Measurements from ENCODE around the gene PRKCZ. TPM values are rescaled to one million over a fixed set of nuclear protein-coding genes. Genes with fewer than 3 reads are reported as not detected.

Gene PRKCZ
- total RNA-seq, 2 donors from 2014 or later = 9.6 to 10.9 TPM

GRCh38 chr1:2194898-2195673, 144.9 kb downstream of the PRKCZ start:
- TF ChIP-seq, protein P1, sequence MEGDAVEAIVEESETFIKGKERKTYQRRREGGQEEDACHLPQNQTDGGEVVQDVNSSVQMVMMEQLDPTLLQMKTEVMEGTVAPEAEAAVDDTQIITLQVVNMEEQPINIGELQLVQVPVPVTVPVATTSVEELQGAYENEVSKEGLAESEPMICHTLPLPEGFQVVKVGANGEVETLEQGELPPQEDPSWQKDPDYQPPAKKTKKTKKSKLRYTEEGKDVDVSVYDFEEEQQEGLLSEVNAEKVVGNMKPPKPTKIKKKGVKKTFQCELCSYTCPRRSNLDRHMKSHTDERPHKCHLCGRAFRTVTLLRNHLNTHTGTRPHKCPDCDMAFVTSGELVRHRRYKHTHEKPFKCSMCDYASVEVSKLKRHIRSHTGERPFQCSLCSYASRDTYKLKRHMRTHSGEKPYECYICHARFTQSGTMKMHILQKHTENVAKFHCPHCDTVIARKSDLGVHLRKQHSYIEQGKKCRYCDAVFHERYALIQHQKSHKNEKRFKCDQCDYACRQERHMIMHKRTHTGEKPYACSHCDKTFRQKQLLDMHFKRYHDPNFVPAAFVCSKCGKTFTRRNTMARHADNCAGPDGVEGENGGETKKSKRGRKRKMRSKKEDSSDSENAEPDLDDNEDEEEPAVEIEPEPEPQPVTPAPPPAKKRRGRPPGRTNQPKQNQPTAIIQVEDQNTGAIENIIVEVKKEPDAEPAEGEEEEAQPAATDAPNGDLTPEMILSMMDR (IDR thresholded peaks at IDR 0.05) = peak; percentile 76 to 98 (median 97)
- peak in 2 of 3 donors; percentile 30 to 51 for TF ChIP-seq POLR2A (IDR thresholded peaks at IDR 0.05)
- Histone ChIP-seq H3K4me3 (peak overlapping the region; percentile 24 to 40), H3K27me3 (no peaks in the 10 kb centered on the region), H3K36me3 (replicated peaks in 1 of 2; ENCODE audit: insufficient read depth in 1 of 2, low read depth in 2 of 2) (no peaks in the 10 kb centered on the region), H3K27ac (peak overlapping the region; percentile 77 to 100 (median 86)), H3K4me1 (peaks cover 68% of the 10 kb centered on the region), H3K9me3 (no peaks in the 10 kb centered on the region)
- DNase-seq = peak; percentile 86 to 90 (median 89)
- WGBS, 2 donors = 0% methylated on average over 5 to 29 of the region's 35 CpGs
- intact Hi-C loops (cut with DNase I) = loop anchor here (5.0 kb wide), 2 partner anchors 37 to 187 kb away; no protein-coding TSS in a partner anchor
- peak; percentile 73 for ATAC-seq

DNA sequence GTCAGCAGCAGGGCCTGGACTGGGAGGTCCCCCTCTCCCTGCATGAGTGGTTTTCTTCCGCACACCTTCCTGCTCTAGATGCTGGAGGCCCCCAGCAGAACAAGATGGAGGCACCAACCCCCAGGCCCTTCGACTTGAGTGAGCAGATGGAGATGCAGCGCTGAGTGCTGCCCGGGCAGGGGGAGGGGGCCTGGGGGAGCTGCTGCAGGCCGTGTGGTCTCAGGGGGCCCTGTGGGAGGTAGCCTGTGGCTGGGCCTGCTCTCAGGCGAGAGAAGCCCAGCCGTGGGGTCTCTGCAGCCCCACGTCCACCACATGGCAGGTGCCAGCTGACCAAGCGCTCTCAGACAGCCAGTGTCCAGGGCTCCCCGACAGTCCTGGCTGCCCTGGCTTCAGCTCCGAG, 145.6 kb downstream of the PRKCZ start:
- intact Hi-C loops (cut with DNase I) = loop anchor here (5.0 kb wide), 1 partner anchor 187 kb away; no protein-coding TSS in a partner anchor
- H3K4me1 ChIP-seq = peaks cover 68% of the 10 kb centered on the region
- no peak for ATAC-seq
- TF ChIP-seq POLR2A (IDR thresholded peaks at IDR 0.05) = no peak
- TF ChIP-seq, protein P1 (IDR thresholded peaks at IDR 0.05) = no peak
- DNase-seq = peak in 1 of 4 donors; percentile 6
- WGBS, 2 donors = 69% methylated on average over 11 of the region's 11 CpGs; no CpG with 5 or more reads in 1 of the 2 donors
- H3K27me3 ChIP-seq = no peaks in the 10 kb centered on the region
- no peaks in the 10 kb centered on the region for H3K9me3 ChIP-seq
- no peaks in the 10 kb centered on the region for H3K36me3 ChIP-seq (replicated peaks in 1 of 2; ENCODE audit: insufficient read depth in 1 of 2, low read depth in 2 of 2)
- no peak overlapping the region for H3K4me3 ChIP-seq
- H3K27ac ChIP-seq = peak overlapping the region; percentile 77 to 100 (median 86)

DNA sequence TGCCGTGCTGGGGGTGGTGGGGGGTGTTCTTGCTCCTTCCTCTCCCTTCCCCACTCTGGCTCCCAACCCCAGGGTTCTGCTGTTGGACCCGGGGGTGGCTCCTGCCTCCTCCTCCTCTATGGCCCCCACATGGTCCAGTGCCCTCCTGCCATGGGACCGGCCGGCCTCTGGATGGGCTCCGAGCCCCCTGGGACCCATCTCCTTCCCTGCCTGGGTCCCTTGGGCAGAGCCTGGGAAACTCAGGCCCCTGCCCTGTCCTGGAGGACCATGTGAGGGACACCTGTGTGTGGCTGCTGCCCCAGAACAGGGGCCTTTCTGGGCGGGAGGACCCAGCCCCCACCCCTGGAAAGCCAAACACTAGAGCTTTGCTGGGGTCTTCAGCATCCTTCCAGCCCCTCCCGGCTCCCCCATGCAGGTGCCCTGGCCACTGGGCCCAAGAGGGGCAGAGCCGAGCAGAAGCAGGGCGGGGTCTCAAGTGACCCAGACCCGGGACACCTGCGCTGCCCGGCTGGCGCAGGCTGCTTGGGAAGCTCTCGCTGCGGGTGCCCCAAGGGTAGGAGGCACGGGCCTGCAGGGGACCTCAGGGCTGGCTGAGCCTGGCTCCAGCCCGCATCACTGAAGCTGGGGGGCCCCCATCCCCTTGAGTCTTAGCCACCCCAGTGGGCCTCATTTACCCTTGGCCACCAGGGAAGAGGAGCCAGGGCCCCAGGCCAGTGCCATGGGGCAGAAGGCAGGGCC, 146.9 kb downstream of the PRKCZ start:
- ATAC-seq (no peak), DNase-seq (no peak)
- H3K4me1 ChIP-seq = peaks cover 57% of the 10 kb centered on the region
- H3K4me3 ChIP-seq = no peak overlapping the region
- intact Hi-C loops (cut with DNase I) = loop anchor here (5.0 kb wide), 1 partner anchor 185 kb away; no protein-coding TSS in a partner anchor
- no peak for TF ChIP-seq POLR2A (IDR thresholded peaks at IDR 0.05)
- TF ChIP-seq, protein P1 (IDR thresholded peaks at IDR 0.05) = no peak
- H3K9me3 ChIP-seq = no peaks in the 10 kb centered on the region
- no peaks in the 10 kb centered on the region for H3K27me3 ChIP-seq
- H3K27ac ChIP-seq = no peak overlapping the region
- 74 to 75% methylated on average over 3 to 15 of the region's 17 CpGs for WGBS, 2 donors
- H3K36me3 ChIP-seq (replicated peaks in 1 of 2; ENCODE audit: insufficient read depth in 1 of 2, low read depth in 2 of 2) = no peaks in the 10 kb centered on the region

DNA sequence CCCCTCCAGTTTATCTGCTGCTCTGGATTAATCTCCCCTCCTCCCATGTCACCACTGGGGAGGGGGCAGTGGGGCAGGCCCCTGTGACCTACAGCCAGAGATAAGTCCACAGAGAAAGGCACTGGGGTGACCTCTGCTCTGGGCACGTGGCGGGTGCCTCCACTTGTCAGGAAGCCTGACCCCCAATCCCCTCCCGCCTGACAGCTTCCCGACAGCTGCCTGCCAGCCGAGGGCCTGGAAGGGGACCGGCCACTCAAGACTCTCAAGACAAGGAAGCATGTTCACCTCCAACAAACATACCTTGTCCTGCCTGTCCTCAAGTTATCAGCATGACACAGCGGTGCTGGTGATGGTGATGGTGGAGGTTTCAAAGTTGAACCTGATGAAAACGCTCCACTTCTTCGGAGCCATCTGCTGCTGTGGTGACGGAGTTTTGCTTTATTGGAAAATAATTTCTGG, 147.5 kb downstream of the PRKCZ start:
- WGBS, 2 donors = 75 to 78% methylated on average over 4 to 10 of the region's 10 CpGs
- H3K4me3 ChIP-seq = no peak overlapping the region
- H3K36me3 ChIP-seq (replicated peaks in 1 of 2; ENCODE audit: insufficient read depth in 1 of 2, low read depth in 2 of 2) = no peaks in the 10 kb centered on the region
- H3K9me3 ChIP-seq = no peaks in the 10 kb centered on the region
- no peak for TF ChIP-seq POLR2A (IDR thresholded peaks at IDR 0.05)
- TF ChIP-seq, protein P1 (IDR thresholded peaks at IDR 0.05) = no peak
- H3K27ac ChIP-seq = no peak overlapping the region
- DNase-seq (no peak), ATAC-seq (no peak)
- H3K27me3 ChIP-seq = no peaks in the 10 kb centered on the region
- peaks cover 50% of the 10 kb centered on the region for H3K4me1 ChIP-seq
- intact Hi-C loops (cut with DNase I) = loop anchor here (5.0 kb wide), 1 partner anchor 185 kb away; no protein-coding TSS in a partner anchor
